Loucy (cell line): ENCODE data around the gene CCNJL.

Source experiments
- H2AFZ ChIP-seq: fragments of 200-600 bp; sonication (generic); 2 replicates; pipeline ENCODE4 v1.6.0; 2016; ENCODE audit warnings: antibody characterized with exemption, mild to moderate bottlenecking, low read length, moderate library complexity
- H3F3A ChIP-seq: fragments of 200-600 bp; 2 replicates; pipeline ENCODE4 v1.6.0; 2016; ENCODE audit warnings: antibody characterized with exemption, low read depth, mild to moderate bottlenecking
- H3K27me3 ChIP-seq: fragments of 200-600 bp; sonication (generic); 2 replicates; pipeline ENCODE4 v1.6.1; 2014; ENCODE audit warnings: low read length, mild to moderate bottlenecking; ENCODE audit not compliant: insufficient read depth, poor library complexity, severe bottlenecking
- H3K36me3 ChIP-seq: fragments of 200-600 bp; sonication (generic); 2 replicates; pipeline ENCODE4 v1.6.1; 2016; ENCODE audit warnings: low read length; ENCODE audit not compliant: insufficient read depth
- H3K4me1 ChIP-seq: fragments of 200-600 bp; sonication (generic); 2 replicates; pipeline ENCODE4 v1.5.1; 2014; ENCODE audit warnings: low read length, mild to moderate bottlenecking; ENCODE audit not compliant: insufficient read depth, poor library complexity, severe bottlenecking
- H3K4me2 ChIP-seq: fragments of 200-600 bp; sonication (generic); 2 replicates; pipeline ENCODE4 v1.6.0; 2014; ENCODE audit warnings: antibody characterized with exemption, low read length, low read depth, mild to moderate bottlenecking; ENCODE audit not compliant: poor library complexity, severe bottlenecking
- H3K4me3 ChIP-seq: fragments of 200-600 bp; sonication (generic); 2 replicates; pipeline ENCODE4 v1.5.1; 2014; ENCODE audit warnings: low read length, mild to moderate bottlenecking, mixed read lengths; ENCODE audit not compliant: poor library complexity, severe bottlenecking
- H3K79me2 ChIP-seq: fragments of 200-600 bp; sonication (generic); 2 replicates; pipeline ENCODE4 v1.6.1; 2014; ENCODE audit warnings: low read length; ENCODE audit not compliant: insufficient read depth
- H3K9ac ChIP-seq: fragments of 200-600 bp; sonication (generic); 2 replicates; pipeline ENCODE4 v1.6.0; 2014; ENCODE audit warnings: mild to moderate bottlenecking, low read depth, low read length, moderate library complexity; ENCODE audit not compliant: poor library complexity, severe bottlenecking
- H3K9me2 ChIP-seq: fragments of 200-600 bp; sonication (generic); replicated peaks from 2 replicates; pipeline ENCODE4 v1.6.1; 2016; ENCODE audit warnings: low read depth, low read length, mixed read lengths
- H3K9me3 ChIP-seq: fragments of 200-600 bp; sonication (generic); 2 replicates; pipeline ENCODE4 v1.6.1; 2014; ENCODE audit warnings: mild to moderate bottlenecking, antibody characterized with exemption, low read length, low read depth; ENCODE audit not compliant: insufficient read depth
- H4K20me1 ChIP-seq: fragments of 200-600 bp; sonication (generic); 2 replicates; pipeline ENCODE4 v1.6.0; 2014; ENCODE audit warnings: antibody characterized with exemption, low read length, mild to moderate bottlenecking; ENCODE audit not compliant: insufficient read depth, poor library complexity, severe bottlenecking
- EZH2phosphoT487 ChIP-seq: fragments of 200-600 bp; IDR thresholded peaks from 2 replicates; pipeline ENCODE4 v1.6.1; 2018; ENCODE audit warnings: antibody characterized with exemption, mild to moderate bottlenecking, moderate library complexity, borderline replicate concordance
- TF ChIP-seq, protein P1 (sequence below): fragments of 200-600 bp; sonication (generic); conservative IDR thresholded peaks from 2 replicates; pipeline ENCODE4 v1.5.1; 2014; ENCODE audit warnings: mild to moderate bottlenecking, antibody characterized with exemption, low read length

CCNJL gene

GRCh38 chr5:160233215-160233614 is 79.1 kb downstream of the CCNJL start:
- Histone ChIP-seq H3K4me1 (no peaks in the 10 kb centered on the region), H3K4me3 (no peak overlapping the region), H3K9me2 (no peaks in the 10 kb centered on the region), H3K27me3 (no peaks in the 10 kb centered on the region), H3K4me2 (no peak overlapping the region), H3K9me3 (no peaks in the 10 kb centered on the region), H3K9ac (no peak overlapping the region), H3F3A (no peaks in the 10 kb centered on the region), H3K36me3 (no peaks in the 10 kb centered on the region), H3K79me2 (no peaks in the 10 kb centered on the region), H2AFZ (no peak overlapping the region), H4K20me1 (no peaks in the 10 kb centered on the region)
- no peak for TF ChIP-seq EZH2phosphoT487
- TF ChIP-seq, protein P1, sequence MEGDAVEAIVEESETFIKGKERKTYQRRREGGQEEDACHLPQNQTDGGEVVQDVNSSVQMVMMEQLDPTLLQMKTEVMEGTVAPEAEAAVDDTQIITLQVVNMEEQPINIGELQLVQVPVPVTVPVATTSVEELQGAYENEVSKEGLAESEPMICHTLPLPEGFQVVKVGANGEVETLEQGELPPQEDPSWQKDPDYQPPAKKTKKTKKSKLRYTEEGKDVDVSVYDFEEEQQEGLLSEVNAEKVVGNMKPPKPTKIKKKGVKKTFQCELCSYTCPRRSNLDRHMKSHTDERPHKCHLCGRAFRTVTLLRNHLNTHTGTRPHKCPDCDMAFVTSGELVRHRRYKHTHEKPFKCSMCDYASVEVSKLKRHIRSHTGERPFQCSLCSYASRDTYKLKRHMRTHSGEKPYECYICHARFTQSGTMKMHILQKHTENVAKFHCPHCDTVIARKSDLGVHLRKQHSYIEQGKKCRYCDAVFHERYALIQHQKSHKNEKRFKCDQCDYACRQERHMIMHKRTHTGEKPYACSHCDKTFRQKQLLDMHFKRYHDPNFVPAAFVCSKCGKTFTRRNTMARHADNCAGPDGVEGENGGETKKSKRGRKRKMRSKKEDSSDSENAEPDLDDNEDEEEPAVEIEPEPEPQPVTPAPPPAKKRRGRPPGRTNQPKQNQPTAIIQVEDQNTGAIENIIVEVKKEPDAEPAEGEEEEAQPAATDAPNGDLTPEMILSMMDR: no peak

GRCh38 chr5:160231783-160232342 is 80.5 kb downstream of the CCNJL start:
- Histone ChIP-seq H3K9ac (no peak overlapping the region), H3K4me2 (no peak overlapping the region), H3K36me3 (no peaks in the 10 kb centered on the region), H3K9me2 (no peaks in the 10 kb centered on the region), H3F3A (no peaks in the 10 kb centered on the region), H3K27me3 (no peaks in the 10 kb centered on the region), H3K9me3 (no peaks in the 10 kb centered on the region), H3K4me3 (no peak overlapping the region), H2AFZ (no peak overlapping the region), H3K4me1 (no peaks in the 10 kb centered on the region), H4K20me1 (no peaks in the 10 kb centered on the region), H3K79me2 (no peaks in the 10 kb centered on the region)
- TF ChIP-seq, protein P1: no peak
- no peak for TF ChIP-seq EZH2phosphoT487

DNA sequence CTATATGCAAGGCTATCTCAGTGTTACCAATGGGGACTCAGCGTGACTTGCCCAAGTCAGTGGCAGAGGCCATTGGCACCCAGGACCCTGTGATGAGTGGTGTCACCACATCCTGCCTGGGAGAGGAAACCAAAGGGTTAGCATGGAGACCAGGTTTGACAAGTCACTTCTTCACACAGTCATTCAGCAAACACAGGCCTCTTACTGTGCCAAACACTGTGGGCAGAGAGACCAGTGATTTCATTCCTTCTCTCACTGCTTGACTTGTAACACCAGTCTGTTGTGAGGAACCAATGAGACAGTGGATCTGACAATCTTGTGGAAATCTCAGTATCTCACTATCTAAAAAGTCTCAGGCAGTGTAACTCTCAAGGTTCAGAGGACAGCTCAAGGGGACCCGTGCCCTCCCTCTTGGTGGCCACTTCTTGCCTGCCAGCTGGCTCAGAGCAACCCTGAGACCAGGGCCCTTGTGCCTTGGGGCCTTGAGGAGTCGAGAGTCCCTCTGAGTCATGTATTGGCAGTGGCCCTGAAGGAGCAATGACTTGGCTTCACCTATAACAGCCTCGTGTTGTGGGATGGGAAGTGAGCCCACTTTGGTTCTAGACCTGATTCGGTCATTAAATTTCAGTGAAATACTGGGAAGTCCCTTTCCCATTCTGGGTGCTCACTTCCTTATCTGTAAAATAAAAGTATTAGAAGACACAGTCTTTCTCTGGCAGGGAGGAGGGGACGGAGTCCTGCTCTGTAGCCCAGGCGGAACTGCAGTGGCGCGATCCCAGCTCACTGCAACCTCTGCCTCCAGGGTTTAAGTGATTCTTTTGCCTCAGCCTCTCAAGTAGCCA is 81.5 kb downstream of the CCNJL start:
- H3K9me2 ChIP-seq: no peaks in the 10 kb centered on the region
- no peaks in the 10 kb centered on the region for H3K4me1 ChIP-seq
- no peaks in the 10 kb centered on the region for H3K36me3 ChIP-seq
- no peak overlapping the region for H3K9ac ChIP-seq
- H3K9me3 ChIP-seq: no peaks in the 10 kb centered on the region
- H3K79me2 ChIP-seq: no peaks in the 10 kb centered on the region
- H3K4me3 ChIP-seq: no peak overlapping the region
- TF ChIP-seq EZH2phosphoT487: no peak
- TF ChIP-seq, protein P1: no peak
- H2AFZ ChIP-seq: no peak overlapping the region
- no peaks in the 10 kb centered on the region for H3F3A ChIP-seq
- H3K27me3 ChIP-seq: no peaks in the 10 kb centered on the region
- H4K20me1 ChIP-seq: no peaks in the 10 kb centered on the region
- H3K4me2 ChIP-seq: no peak overlapping the region
